ENCODE results near the gene SOS1.
A peak's percentile ranks its signal among the peaks of the same experiment; 100 is the strongest.

The SOS1 gene

GRCh38 chr2:39024833-39025232 lies 96.0 kb downstream of the SOS1 start:
- DNase-seq (ENCODE audit: low spot score): no peak

- DNase-seq (ENCODE audit: low spot score): no peak
Observed at GRCh38 chr2:39023649-39024048, 97.2 kb downstream of the SOS1 start.

GRCh38 chr2:39022642-39023235 lies 98.1 kb downstream of the SOS1 start:
- no peak for DNase-seq (ENCODE audit: low spot score)

- no peak for DNase-seq (ENCODE audit: low spot score)
Observed at GRCh38 chr2:39020383-39020782, 100.5 kb downstream of the SOS1 start.

- no peak for DNase-seq (ENCODE audit: low spot score)
Observed at GRCh38 chr2:39018638-39019037, 102.2 kb downstream of the SOS1 start.

- no peak for DNase-seq (ENCODE audit: low spot score)
Observed at GRCh38 chr2:39017334-39017733, 103.5 kb downstream of the SOS1 start.

- DNase-seq (ENCODE audit: low spot score): no peak
Observed at GRCh38 chr2:39015424-39015823, 105.4 kb downstream of the SOS1 start.

- no peak for DNase-seq (ENCODE audit: low spot score)
Observed at GRCh38 chr2:39013871-39014270, 107.0 kb downstream of the SOS1 start.

GRCh38 chr2:39008665-39009064 lies 112.2 kb downstream of the SOS1 start:
- DNase-seq (ENCODE audit: low spot score): no peak

- DNase-seq (ENCODE audit: low spot score): no peak
Observed at GRCh38 chr2:39007875-39008504, 112.9 kb downstream of the SOS1 start.

GRCh38 chr2:39000552-39000951 lies 120.3 kb downstream of the SOS1 start:
- DNase-seq (ENCODE audit: low spot score): peak; percentile 85

GRCh38 chr2:38997781-38998180 lies 123.1 kb downstream of the SOS1 start:
- peak; percentile 50 for DNase-seq (ENCODE audit: low spot score)

GRCh38 chr2:38991899-38992298 lies 129.0 kb downstream of the SOS1 start:
- peak; percentile 68 for DNase-seq (ENCODE audit: low spot score)

GRCh38 chr2:38988716-38989115 lies 132.1 kb downstream of the SOS1 start:
- no peak for DNase-seq (ENCODE audit: low spot score)

GRCh38 chr2:38982498-38982897 lies 138.4 kb downstream of the SOS1 start:
- no peak for DNase-seq (ENCODE audit: low spot score)

- no peak for DNase-seq (ENCODE audit: low spot score)
Observed at GRCh38 chr2:38981670-38982357, 139.0 kb downstream of the SOS1 start.

- no peak for DNase-seq (ENCODE audit: low spot score)
Observed at GRCh38 chr2:38981003-38981669, 139.7 kb downstream of the SOS1 start.

GRCh38 chr2:38978908-38979307 lies 141.9 kb downstream of the SOS1 start:
- DNase-seq (ENCODE audit: low spot score): no peak

- DNase-seq (ENCODE audit: low spot score): no peak
Observed at GRCh38 chr2:38978296-38978903, 142.5 kb downstream of the SOS1 start.

- no peak for DNase-seq (ENCODE audit: low spot score)
Observed at GRCh38 chr2:38977047-38977446, 143.8 kb downstream of the SOS1 start.

GRCh38 chr2:38975042-38975441 lies 145.8 kb downstream of the SOS1 start:
- no peak for DNase-seq (ENCODE audit: low spot score)

- DNase-seq (ENCODE audit: low spot score): no peak
Observed at GRCh38 chr2:38973266-38973665, 147.6 kb downstream of the SOS1 start.

- DNase-seq (ENCODE audit: low spot score): no peak
Observed at GRCh38 chr2:38971377-38971776, 149.5 kb downstream of the SOS1 start.
